Measurements from ENCODE around the gene C1orf115. TPM values are rescaled to one million over a fixed set of nuclear protein-coding genes. Genes with fewer than 3 reads are reported as not detected.

The C1orf115 gene
- total RNA-seq, 2 experiments from 2014 or later, result 0.73 to 0.79 TPM

GRCh38 chr1:220742520-220742919 lies 52.4 kb downstream of the C1orf115 start:
- H3K27me3 Mint-ChIP-seq, result peaks cover 34% of the 10 kb centered on the region
- no peak overlapping the region for H3K4me3 Mint-ChIP-seq
- ChIA-PET CTCF (no interaction called here), POLR2A (no interaction called here)
- H3K9me3 Mint-ChIP-seq, result no peaks in the 10 kb centered on the region
- H3K27ac Mint-ChIP-seq, result no peak overlapping the region
- H3K36me3 Mint-ChIP-seq (ENCODE audit: low read depth), result no peaks in the 10 kb centered on the region
- no peak for DNase-seq
- H3K4me1 Mint-ChIP-seq, result no peaks in the 10 kb centered on the region

- Mint-ChIP-seq H3K9me3 (no peaks in the 10 kb centered on the region), H3K4me3 (no peak overlapping the region), H3K4me1 (peaks cover 4% of the 10 kb centered on the region), H3K27me3 (peaks cover 53% of the 10 kb centered on the region), H3K27ac (no peak overlapping the region), H3K36me3 (ENCODE audit: low read depth) (no peaks in the 10 kb centered on the region)
- ChIA-PET CTCF (interaction anchor here (1.7 kb wide), 1 partner anchor 14 kb away, joined by 5 read pairs; no protein-coding TSS in a partner anchor), POLR2A (no interaction called here)
- no peak for DNase-seq
These were observed 56.7 kb downstream of the C1orf115 start for GRCh38 chr1:220746851-220747250.

- POLR2A ChIA-PET, result no interaction called here
- no peak overlapping the region for H3K4me3 Mint-ChIP-seq
These were observed 57.4 kb downstream of the C1orf115 start for GRCh38 chr1:220747437-220748088.

GRCh38 chr1:220748089-220748934 lies 58.1 kb downstream of the C1orf115 start, which contains the start of gene MTARC2:
Gene MTARC2 (plus strand): TSS chr1:220748322. CDS start chr1:220748532, 210 bp downstream.
- DNase-seq, result no peak
- no peak within 1 kb of the TSS for H3K27ac Mint-ChIP-seq
- POLR2A ChIA-PET, result no interaction called here
- H3K4me1 Mint-ChIP-seq, result peaks cover 4% of the 10 kb centered on the region
- H3K36me3 Mint-ChIP-seq (ENCODE audit: low read depth), result no peaks in the 10 kb centered on the region
- H3K4me3 Mint-ChIP-seq, result peak within 1 kb of the TSS; percentile 20
- CTCF ChIA-PET, result interaction anchor here (1.7 kb wide), 2 partner anchors 10 to 15 kb away, joined by 4 to 5 read pairs; no protein-coding TSS in a partner anchor
- no peaks in the 10 kb centered on the region for H3K9me3 Mint-ChIP-seq
- peaks cover 57% of the 10 kb centered on the region for H3K27me3 Mint-ChIP-seq

More at GRCh38 chr1:220747437-220748088, 57.4 kb downstream of the C1orf115 start:
- H3K9me3 Mint-ChIP-seq, result no peaks in the 10 kb centered on the region
- peaks cover 4% of the 10 kb centered on the region for H3K4me1 Mint-ChIP-seq
- CTCF ChIA-PET, result interaction anchor here (1.7 kb wide), 1 partner anchor 14 kb away, joined by 5 read pairs; no protein-coding TSS in a partner anchor
- H3K27ac Mint-ChIP-seq, result no peak overlapping the region
- H3K36me3 Mint-ChIP-seq (ENCODE audit: low read depth), result no peaks in the 10 kb centered on the region
- H3K27me3 Mint-ChIP-seq, result peaks cover 57% of the 10 kb centered on the region
- no peak for DNase-seq

Other genes with a start within 250 kb of the C1orf115 start
- not detected for gene MARK1, start 162.2 kb upstream of the C1orf115 start, total RNA-seq
- gene MTARC2, start 58.0 kb downstream of the C1orf115 start, total RNA-seq, result not detected
- not detected for gene MTARC1, start 96.5 kb downstream of the C1orf115 start, total RNA-seq
- under 1 TPM in 1 of 2 experiments, not detected in 1; 0.10 TPM for gene HLX, start 189.1 kb downstream of the C1orf115 start, total RNA-seq